Muscle of arm (tissue), 14 donors: ENCODE measurements around the gene ZBTB39. TPM values are rescaled to one million over a fixed set of nuclear protein-coding genes. Genes with fewer than 3 reads are reported as not detected.
"Not testable (repeated sequence)": the region's sequence is repeated elsewhere in the genome, so short reads cannot be mapped to it uniquely, and the experiment has no call there.

Experiments used
- DNase-seq: peaks from one replicate; pipeline ENCODE4 v3.0.0-alpha.2; 2013
- long read RNA-seq, 11 donors: transcript quantifications; one replicate each; lab custom pipeline, GENCODE V29; 2026
- polyA plus RNA-seq, 12 donors: library from polyadenylated mRNA; unstranded; fragments of 120-200 nt; gene quantifications; one replicate each; pipeline ENCODE4 v1.2.1, GENCODE V29; 2013; ENCODE audit not compliant: insufficient read length in 12 of 12

The ZBTB39 gene, protein sequence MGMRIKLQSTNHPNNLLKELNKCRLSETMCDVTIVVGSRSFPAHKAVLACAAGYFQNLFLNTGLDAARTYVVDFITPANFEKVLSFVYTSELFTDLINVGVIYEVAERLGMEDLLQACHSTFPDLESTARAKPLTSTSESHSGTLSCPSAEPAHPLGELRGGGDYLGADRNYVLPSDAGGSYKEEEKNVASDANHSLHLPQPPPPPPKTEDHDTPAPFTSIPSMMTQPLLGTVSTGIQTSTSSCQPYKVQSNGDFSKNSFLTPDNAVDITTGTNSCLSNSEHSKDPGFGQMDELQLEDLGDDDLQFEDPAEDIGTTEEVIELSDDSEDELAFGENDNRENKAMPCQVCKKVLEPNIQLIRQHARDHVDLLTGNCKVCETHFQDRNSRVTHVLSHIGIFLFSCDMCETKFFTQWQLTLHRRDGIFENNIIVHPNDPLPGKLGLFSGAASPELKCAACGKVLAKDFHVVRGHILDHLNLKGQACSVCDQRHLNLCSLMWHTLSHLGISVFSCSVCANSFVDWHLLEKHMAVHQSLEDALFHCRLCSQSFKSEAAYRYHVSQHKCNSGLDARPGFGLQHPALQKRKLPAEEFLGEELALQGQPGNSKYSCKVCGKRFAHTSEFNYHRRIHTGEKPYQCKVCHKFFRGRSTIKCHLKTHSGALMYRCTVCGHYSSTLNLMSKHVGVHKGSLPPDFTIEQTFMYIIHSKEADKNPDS
- 1 to 10 TPM in 11 of 12 donors, not detected in 1; 4.2 to 8.1 (median 6.3) TPM for polyA plus RNA-seq
- long read RNA-seq, donor 1, full-length matches to known transcripts = 3 of 3 reads
- long read RNA-seq, donor 1, partial matches to known transcripts = 0 of 3 reads
- long read RNA-seq, donor 1, other reads (novel, unspliced or antisense) = 0 of 3 reads
- long read RNA-seq, donor 2, full-length matches to known transcripts = 3 of 3 reads
- long read RNA-seq, donor 2, partial matches to known transcripts = 0 of 3 reads
- long read RNA-seq, donor 2, other reads (novel, unspliced or antisense) = 0 of 3 reads
- long read RNA-seq, donor 3, full-length matches to known transcripts = 2 of 2 reads
- long read RNA-seq, donor 3, partial matches to known transcripts = 0 of 2 reads
- long read RNA-seq, donor 3, other reads (novel, unspliced or antisense) = 0 of 2 reads
- long read RNA-seq, donor 4 = 0 reads
- long read RNA-seq, donor 5 = 0 reads
- long read RNA-seq, donor 6, full-length matches to known transcripts = 2 of 2 reads
- long read RNA-seq, donor 6, partial matches to known transcripts = 0 of 2 reads
- long read RNA-seq, donor 6, other reads (novel, unspliced or antisense) = 0 of 2 reads
- long read RNA-seq, donor 7, full-length matches to known transcripts = 1 of 1 reads
- long read RNA-seq, donor 7, partial matches to known transcripts = 0 of 1 reads
- long read RNA-seq, donor 7, other reads (novel, unspliced or antisense) = 0 of 1 reads
- long read RNA-seq, donor 8, full-length matches to known transcripts = 4 of 4 reads
- long read RNA-seq, donor 8, partial matches to known transcripts = 0 of 4 reads
- long read RNA-seq, donor 8, other reads (novel, unspliced or antisense) = 0 of 4 reads
- long read RNA-seq, donor 9, full-length matches to known transcripts = 1 of 1 reads
- long read RNA-seq, donor 9, partial matches to known transcripts = 0 of 1 reads
- long read RNA-seq, donor 9, other reads (novel, unspliced or antisense) = 0 of 1 reads
- long read RNA-seq, donor 10, full-length matches to known transcripts = 5 of 5 reads
- long read RNA-seq, donor 10, partial matches to known transcripts = 0 of 5 reads
- long read RNA-seq, donor 10, other reads (novel, unspliced or antisense) = 0 of 5 reads
- long read RNA-seq, donor 11, full-length matches to known transcripts = 1 of 1 reads
- long read RNA-seq, donor 11, partial matches to known transcripts = 0 of 1 reads
- long read RNA-seq, donor 11, other reads (novel, unspliced or antisense) = 0 of 1 reads

DNA sequence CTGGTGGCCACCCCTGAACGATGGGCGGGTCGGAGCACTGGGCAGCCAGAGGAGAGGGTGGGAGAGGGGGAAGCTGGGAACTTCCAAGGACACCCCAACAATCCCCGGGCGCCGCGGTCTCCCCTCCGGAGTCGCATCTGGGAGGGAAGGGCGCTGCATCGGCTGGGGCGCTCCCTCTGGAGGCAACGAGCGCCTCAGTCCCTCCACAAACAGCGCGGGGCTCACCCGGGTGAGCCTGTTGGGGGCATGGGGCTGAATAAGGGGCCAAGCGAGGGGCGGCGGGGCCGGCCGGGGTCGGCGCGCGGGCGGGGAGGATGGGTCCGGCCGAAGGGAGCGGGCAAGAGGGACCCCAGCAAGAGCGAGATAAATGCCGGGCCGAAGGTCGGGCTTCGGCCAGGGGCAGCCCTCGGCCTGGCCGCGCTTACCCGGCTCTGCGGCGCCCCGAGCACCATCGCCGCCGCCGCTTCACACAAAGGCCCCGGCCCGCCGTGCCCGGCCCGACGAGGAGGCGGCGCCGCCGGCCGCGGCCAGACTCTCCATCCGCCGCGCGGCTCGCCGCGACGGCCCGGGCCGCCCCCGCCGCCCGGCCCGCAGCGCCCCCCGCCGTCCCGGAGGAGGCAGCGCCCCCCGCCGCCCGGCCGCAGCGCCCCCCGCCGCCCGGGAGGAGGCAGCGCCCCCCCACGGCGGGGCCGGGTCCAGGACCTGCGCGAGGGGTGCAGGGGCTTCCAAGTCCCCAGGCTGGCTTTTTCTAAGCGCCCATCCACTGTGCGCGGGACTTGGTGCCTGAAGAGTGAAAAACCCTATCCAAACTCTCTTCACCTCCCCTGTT is at the start of gene ZBTB39:
TSS of gene ZBTB39 (minus strand) at position 567 of the 829 bp plus-strand sequence. CDS start 1,629 bp downstream, outside the sequence.
- no peak for DNase-seq

DNA sequence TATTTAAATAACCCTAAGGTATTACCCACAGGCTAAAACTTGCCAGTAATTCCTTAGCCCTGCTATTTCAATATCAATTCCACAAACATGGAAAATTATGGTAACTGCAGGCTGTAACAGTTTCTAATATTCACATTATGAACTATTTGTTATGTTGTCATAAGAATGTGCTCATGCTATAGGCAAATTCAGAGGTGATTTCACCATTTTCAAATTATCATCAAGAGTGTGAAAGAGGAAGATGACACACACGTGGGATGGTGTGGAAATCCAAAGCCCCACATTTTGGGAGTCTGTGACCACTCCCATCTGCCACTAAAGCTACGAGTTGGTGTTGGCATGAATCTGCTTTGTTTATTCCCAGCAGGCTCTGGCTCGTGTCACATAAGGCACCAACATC is 49.5 kb upstream of the ZBTB39 start:
- no peak for DNase-seq

DNA sequence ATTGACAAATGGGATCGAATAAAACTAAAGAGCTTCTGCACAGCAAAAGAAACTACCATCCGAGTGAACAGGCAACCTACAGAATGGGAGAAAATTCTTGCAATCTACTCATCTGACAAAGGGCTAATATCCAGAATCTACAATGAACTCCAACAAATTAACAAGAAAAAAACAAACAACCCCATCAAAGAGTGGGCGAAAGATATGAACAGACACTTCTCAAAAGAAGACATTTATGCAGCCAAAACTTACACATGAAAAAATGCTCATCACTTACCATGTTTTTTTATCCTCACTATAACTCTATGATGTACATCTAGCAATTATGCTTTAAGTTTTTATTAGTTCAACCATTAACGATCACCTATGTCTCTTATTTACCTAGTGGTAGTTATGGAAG is 47.6 kb upstream of the ZBTB39 start:
- DNase-seq = not testable (repeated sequence)

GRCh38 chr12:57053146-57053545 is 46.8 kb upstream of the ZBTB39 start:
- not testable (repeated sequence) for DNase-seq

GRCh38 chr12:57051011-57051410 is 44.7 kb upstream of the ZBTB39 start:
- DNase-seq = no peak

GRCh38 chr12:57049890-57050289 is 43.5 kb upstream of the ZBTB39 start, which contains the start of gene MYO1A:
TSS of gene MYO1A (minus strand) at chr12:57050129. CDS start at chr12:57048323, 1,806 bp downstream.
- no peak for DNase-seq

DNA sequence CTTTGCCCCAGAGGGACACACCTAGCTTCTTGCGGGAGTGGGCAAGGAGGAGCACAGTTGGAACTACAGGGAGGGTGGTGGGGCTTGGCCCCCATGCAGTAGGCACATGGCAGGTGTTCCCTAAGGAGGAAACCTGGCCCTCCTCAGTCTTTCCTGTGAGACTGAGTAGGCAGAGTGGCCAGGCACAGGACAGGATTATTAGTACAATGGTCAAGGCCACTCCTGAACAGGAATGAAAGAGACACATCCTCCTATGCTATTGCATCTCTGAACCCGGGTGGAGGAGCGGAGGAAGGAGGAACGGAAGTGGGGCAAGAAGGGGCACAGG is 42.7 kb upstream of the ZBTB39 start:
- DNase-seq = no peak

DNA sequence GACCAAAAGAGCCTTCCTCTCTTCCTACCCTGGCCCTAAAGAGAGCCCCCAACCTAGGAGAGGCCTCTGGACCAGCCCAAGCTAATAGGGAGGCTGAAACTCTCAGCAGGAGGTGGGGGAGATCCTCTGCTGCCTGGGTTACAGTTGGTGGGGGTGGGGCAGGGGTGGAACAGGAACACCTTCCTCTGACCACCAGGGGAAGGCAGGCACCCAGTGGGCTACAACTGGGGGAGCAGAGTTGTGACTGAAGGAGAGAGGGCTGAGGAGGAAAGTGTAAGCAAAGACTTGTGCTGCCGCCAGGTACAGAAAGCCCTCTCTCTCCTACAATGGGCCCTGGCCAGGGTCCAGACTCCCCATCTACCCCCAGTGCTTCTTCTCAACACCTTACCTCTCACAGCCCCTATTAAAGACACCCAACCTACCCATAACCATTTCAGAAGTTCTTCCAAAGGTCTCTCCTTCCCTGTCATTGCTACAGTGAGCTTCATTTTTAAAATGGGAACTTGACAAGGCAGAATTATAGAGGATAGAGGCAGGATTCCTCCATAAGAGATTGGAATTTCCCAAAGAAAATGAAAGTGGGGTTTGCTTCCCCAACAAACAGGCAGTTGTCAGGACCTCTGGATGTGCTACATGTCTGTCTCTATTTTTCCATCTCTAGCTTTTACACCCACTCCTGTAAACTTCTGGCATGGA is 42.2 kb upstream of the ZBTB39 start:
- no peak for DNase-seq

DNA sequence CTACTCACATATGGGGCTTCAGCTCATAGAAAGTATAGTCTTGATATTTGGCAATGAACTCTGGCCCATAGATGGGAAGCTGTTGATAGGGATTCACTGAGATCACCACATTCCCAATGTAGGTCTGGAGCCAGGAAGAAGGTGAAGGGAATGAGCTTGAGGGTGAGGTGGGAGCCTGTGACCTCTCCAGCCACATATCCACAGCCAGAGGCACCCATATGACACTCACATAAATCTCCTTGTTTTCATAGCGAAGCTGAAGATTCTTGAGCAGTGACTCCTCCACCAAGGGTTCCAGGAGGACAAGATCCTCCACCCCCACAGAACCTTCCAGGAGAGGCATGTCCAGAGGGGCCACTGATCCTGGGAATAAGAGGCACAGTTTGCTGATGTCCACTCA is 41.6 kb upstream of the ZBTB39 start:
- DNase-seq = no peak

- DNase-seq = no peak
Observed at GRCh38 chr12:57046947-57047890, 40.9 kb upstream of the ZBTB39 start.

DNA sequence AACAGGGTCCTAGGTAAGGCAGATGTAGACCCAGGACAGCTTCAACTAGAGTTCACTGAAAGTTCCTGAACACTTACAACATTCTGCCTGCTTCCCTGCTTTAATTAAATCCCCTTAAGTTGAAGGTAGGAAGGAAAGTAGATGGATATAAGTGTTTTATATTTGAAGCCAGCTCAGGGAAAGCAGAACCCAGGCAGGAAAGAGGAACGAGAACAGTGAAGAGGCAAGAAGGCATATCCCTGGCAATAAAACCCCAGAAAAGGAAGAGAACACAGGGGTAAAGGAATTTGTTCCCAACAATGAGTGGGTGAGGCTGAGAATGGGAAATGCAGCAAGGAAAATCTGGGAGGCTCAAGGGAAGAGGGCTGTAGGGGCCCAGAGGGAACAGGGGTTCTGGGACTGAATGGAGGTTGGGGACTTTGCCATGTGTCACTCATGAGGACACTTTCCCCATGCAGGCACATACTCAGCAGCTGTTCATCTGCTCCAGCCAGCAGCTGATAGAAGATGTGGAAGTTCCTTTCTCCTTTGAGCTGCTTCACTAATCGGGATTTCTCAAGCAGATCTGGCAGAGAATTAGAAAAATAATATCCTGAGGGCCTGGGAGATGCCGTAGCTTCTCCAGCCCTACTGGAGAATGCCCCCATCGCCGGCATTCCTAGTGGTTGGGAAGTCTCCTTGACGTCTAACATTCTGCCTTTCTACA is 39.9 kb upstream of the ZBTB39 start:
- no peak for DNase-seq

- DNase-seq = no peak
Observed at GRCh38 chr12:57044889-57045288, 38.5 kb upstream of the ZBTB39 start.

GRCh38 chr12:57044468-57044867 is 38.1 kb upstream of the ZBTB39 start:
- no peak for DNase-seq

DNA sequence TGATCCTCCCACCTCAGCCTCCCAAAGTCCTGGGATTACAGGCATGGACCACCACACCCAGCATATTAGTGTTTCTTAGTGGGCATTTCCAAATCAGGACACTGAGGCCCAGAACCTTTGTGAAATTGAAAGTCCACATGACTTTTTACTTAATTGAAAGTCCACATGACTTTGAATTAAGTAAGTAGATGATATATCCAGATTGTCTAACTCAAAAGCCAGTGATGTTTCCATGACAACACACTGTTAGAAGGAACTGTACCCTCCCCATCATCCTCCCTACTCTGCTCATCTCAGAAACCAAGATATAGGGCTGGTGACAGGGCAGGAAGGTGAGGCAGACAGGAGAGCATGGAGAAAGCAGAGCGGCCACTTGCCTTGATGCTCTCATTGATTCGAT is 36.3 kb upstream of the ZBTB39 start:
- DNase-seq = no peak

DNA sequence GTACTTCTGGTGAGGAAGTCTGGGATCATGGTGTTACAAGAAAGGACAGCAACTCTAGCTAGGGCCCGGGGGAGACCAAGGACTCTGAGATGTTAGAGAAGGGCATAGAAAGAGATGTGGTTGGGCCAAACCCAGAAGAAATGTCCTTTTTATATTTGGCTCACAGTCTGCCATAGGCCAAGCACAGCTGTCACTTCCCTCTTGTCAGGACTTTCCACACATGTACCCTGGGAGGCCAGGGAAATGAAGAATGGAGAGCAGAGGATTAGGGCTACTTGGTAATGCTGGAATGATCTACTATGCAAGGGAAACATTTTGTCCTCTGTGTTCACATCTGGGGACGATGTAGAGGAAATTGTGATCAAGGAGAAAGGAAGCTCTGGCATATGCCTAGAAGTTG is 34.4 kb upstream of the ZBTB39 start:
- no peak for DNase-seq

GRCh38 chr12:57040211-57040610 is 33.9 kb upstream of the ZBTB39 start:
- DNase-seq = no peak
